Measurements from ENCODE around the gene RBM20. TPM values are rescaled to one million over a fixed set of nuclear protein-coding genes. Genes with fewer than 3 reads are reported as not detected.

Gene RBM20
- total RNA-seq, 1 experiment from 2014 or later: 0.06 TPM

DNA sequence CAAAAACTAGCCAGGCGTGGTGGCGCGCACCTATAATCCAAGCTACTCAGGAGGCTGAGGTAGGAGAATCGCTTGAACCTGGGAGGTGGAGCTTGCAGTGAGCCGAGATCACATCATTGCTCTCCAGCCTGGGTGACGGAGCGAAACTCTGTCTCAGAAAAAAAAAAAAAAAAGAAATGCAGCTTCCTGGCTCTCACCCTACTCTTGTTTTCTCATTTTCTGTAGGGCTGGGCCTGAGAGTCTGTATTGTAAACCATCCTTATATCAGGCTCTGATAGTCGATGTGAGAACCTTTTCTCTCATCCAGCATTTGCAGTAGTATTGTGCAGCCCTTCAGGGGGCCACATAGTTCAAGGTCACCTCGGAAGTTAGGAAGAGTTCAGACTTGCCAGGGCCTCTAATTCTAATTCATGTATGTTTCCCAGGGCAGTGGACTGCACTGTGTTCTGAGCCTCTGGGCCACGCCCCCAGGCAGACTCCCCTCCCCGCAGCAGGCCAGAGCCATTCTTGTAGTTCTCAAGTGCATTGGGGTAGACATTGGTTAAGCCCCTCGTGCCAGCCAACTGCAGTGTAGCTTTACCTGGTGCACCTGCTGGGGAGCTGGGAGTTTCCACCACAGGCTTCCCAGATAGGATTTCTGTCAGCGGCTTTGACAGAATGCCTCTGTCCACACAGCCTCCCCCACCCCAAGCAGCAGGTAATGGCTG is 189.3 kb downstream of the RBM20 start:
- no peak for DNase-seq (ENCODE audit: low read depth)

DNA sequence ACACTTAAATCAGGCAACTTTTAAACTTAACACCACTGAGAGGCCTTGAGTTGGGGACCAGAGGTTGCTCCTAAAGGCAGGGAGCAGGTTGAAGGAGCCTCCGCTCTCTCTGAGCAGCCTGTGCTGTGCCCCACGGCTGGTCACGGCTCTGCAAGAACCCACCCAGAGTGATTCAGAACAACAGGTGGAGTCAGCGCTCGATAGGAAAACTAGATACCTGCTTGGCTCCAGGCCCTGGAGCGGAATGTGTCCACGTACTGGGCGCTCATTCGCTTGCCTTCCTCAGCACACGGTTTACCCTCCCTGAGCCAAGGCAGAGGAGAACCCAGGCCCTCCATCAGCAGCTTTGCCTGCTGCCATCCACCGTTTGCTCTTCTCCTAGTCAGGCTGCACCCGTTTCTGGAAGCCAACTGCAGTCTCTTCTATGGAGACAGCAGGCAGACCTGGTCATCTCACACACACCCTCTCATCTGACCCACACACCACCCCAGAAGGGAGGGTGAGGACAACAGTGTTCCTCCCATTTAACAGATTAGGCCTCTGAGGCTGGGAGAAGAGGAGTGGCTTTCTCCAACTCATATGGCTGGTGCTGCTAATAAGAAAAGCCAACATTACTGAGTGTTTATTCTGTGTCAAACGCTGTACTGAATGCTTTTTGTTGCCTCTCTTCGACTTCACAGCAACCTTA is 189.9 kb downstream of the RBM20 start:
- DNase-seq (ENCODE audit: low read depth): no peak

DNA sequence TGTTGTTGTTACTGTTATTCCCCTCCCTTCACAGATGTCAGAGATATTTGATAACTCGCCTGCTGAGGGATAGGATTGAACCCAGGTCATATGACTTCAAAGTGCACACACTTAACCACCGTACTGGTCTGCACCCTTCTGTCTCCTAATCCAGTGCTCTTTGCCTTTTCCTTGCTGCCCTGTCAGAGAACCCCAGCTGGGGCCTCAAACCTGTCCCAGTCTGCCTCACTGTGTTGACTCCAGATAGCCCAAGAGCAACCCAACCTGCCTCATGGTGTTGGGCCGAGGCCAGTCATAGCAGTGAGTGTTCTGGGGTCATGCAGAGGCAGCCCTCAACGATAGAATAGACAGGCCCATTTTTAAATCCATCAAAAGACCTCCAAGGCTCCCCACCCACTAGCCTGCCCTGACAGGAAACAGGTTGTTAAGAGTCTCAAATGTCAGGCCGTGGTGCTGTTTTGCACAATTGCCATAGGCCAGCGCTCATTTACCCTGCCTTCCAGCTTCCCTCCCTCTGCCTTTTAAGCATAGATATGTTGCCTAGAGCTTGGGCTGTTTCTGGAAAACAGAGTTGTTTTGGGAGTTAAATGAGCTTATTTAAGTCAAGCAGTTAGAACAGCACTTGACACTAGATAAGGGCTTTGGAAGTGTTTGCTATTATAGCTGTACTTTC is 190.6 kb downstream of the RBM20 start:
- peak; percentile 5 for DNase-seq (ENCODE audit: low read depth)

GRCh38 chr10:110835841-110836240 is 191.7 kb downstream of the RBM20 start:
- no peak for DNase-seq (ENCODE audit: low read depth)

- DNase-seq (ENCODE audit: low read depth): no peak
Measured at GRCh38 chr10:110836706-110837105, 192.6 kb downstream of the RBM20 start.

GRCh38 chr10:110837418-110838171 is 193.5 kb downstream of the RBM20 start:
- DNase-seq (ENCODE audit: low read depth): no peak

GRCh38 chr10:110840225-110840922 is 196.2 kb downstream of the RBM20 start:
- DNase-seq (ENCODE audit: low read depth): no peak

- no peak for DNase-seq (ENCODE audit: low read depth)
Measured at GRCh38 chr10:110840923-110841428, 196.8 kb downstream of the RBM20 start.

DNA sequence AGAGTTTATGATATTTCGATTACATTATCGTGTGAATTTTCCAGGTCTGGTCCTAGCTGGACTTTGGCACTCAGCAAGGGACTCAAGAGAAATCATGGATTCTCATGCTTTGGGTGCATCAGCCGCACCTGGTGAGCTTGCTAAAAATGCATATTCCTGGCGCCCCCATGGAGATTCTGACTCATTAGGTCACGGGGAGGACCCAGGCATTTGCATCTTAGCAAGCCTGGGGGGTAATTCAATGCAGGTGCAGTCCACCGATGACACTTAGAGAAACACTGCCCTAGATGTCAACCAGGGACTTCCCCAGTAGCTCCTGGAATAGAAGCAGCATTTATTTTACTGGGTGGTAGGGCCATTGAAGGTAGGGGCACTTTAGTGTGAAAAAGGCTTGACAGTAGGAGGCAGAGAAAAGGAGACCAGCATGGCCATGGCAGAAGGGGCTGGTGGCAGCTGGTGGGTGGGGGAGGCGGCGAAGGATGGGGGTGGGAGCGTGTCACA is 197.7 kb downstream of the RBM20 start:
- no peak for DNase-seq (ENCODE audit: low read depth)

- DNase-seq (ENCODE audit: low read depth): no peak
Measured at GRCh38 chr10:110842326-110842904, 198.3 kb downstream of the RBM20 start.

- DNase-seq (ENCODE audit: low read depth): no peak
Measured at GRCh38 chr10:110843031-110843430, 198.9 kb downstream of the RBM20 start.

GRCh38 chr10:110843796-110844616 is 199.9 kb downstream of the RBM20 start:
- DNase-seq (ENCODE audit: low read depth): no peak

- no peak for DNase-seq (ENCODE audit: low read depth)
Measured at GRCh38 chr10:110844617-110844881, 200.4 kb downstream of the RBM20 start.

GRCh38 chr10:110845192-110845755 is 201.1 kb downstream of the RBM20 start:
- DNase-seq (ENCODE audit: low read depth): no peak

GRCh38 chr10:110845756-110846620 is 201.9 kb downstream of the RBM20 start:
- DNase-seq (ENCODE audit: low read depth): no peak

- DNase-seq (ENCODE audit: low read depth): no peak
Measured at GRCh38 chr10:110847374-110847773, 203.2 kb downstream of the RBM20 start.

DNA sequence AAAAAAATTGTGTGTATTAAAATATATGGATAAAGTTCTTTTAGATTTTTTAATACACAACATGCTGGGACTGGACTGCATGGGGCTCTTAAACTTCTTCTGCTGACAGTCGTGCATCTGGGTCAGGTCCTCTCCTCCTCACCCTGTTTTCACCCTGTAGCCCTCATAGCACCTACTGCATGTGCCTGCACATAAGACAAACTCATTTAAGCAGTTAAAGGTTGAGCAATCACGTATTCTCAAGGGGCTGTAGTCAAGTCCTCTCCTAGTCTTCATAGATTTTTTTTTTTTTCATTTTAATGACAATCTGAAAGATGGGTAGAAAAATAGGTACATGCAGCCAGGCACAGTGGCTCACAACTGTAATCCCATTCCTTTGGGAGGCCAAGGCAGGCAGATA is 204.0 kb downstream of the RBM20 start:
- no peak for DNase-seq (ENCODE audit: low read depth)

GRCh38 chr10:110850099-110850498 is 206.0 kb downstream of the RBM20 start:
- no peak for DNase-seq (ENCODE audit: low read depth)
